Neutrophil (primary cell): ENCODE measurements around the gene CHMP2A.

Experiments
- H3K27ac ChIP-seq: fragments of 200-600 bp; sonication (generic); 2 replicates; pipeline ENCODE4 v1.5.1; 2016; ENCODE audit warnings: mild to moderate bottlenecking, moderate library complexity
- H3K27me3 ChIP-seq: fragments of 200-600 bp; sonication (generic); 2 replicates; pipeline ENCODE4 v1.6.0; 2016; ENCODE audit warnings: mild to moderate bottlenecking
- H3K36me3 ChIP-seq: fragments of 200-600 bp; sonication (generic); 2 replicates; pipeline ENCODE4 v1.5.1; 2017
- H3K4me1 ChIP-seq, 2 experiments: fragments of 200-600 bp in 1 of 2; sonication (generic) in 1 of 2; 1 replicate in 1 of 2; 2 replicates in 1 of 2; pipeline versions ENCODE4 v1.5.1 to v1.6.1; 2013 to 2016; ENCODE audit warnings: low read depth in 1 of 2, low read length in 1 of 2, mild to moderate bottlenecking in 1 of 2, moderate library complexity in 1 of 2; ENCODE audit not compliant: control insufficient read depth in 1 of 2, insufficient read depth in 1 of 2
- H3K4me3 ChIP-seq, 2 experiments: fragments of 200-600 bp in 1 of 2; sonication (generic) in 1 of 2; 1 replicate in 1 of 2; 2 replicates in 1 of 2; pipeline ENCODE4 v1.5.1; 2013 to 2016; ENCODE audit warnings: low read depth in 1 of 2, low read length in 1 of 2, mild to moderate bottlenecking in 1 of 2, moderate library complexity in 1 of 2
- H3K9me3 ChIP-seq: fragments of 200-600 bp; sonication (generic); 2 replicates; pipeline ENCODE4 v1.5.1; 2016
- TF ChIP-seq, protein P1 (sequence below): fragments of 200-600 bp; sonication (generic); IDR thresholded peaks from 2 replicates; pipeline ENCODE4 v1.5.1; 2016; ENCODE audit warnings: antibody characterized with exemption

CHMP2A gene

DNA sequence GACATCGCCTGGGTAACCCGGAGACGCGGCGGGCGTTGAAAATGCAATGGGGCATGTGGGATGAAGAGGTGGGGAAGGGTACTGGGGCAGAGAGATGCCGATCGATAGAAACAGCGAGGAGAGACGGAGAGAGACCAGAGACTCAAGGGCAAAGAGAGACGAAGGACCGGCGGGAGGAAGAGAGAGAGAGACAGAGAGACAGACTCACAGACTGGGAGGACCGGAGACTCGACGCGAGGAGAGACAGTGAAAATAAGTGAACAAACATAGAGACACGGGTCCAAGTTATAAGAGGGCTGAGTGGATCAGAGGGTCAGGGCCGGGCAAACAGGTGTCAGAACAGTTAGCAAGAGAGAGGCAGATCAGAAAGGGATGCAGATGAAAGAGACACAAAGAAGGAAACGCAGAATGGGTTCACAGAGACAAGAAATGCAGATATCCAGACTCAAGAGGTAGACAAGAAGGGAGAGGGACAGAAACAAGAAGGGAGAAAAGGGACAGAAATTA, 18.8 kb upstream of the CHMP2A start:
- peak overlapping the region; percentile 80 to 90 for H3K4me3 ChIP-seq
- peaks cover 13% of the 10 kb centered on the region for H3K36me3 ChIP-seq
- TF ChIP-seq, protein P1, sequence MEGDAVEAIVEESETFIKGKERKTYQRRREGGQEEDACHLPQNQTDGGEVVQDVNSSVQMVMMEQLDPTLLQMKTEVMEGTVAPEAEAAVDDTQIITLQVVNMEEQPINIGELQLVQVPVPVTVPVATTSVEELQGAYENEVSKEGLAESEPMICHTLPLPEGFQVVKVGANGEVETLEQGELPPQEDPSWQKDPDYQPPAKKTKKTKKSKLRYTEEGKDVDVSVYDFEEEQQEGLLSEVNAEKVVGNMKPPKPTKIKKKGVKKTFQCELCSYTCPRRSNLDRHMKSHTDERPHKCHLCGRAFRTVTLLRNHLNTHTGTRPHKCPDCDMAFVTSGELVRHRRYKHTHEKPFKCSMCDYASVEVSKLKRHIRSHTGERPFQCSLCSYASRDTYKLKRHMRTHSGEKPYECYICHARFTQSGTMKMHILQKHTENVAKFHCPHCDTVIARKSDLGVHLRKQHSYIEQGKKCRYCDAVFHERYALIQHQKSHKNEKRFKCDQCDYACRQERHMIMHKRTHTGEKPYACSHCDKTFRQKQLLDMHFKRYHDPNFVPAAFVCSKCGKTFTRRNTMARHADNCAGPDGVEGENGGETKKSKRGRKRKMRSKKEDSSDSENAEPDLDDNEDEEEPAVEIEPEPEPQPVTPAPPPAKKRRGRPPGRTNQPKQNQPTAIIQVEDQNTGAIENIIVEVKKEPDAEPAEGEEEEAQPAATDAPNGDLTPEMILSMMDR, result no peak
- H3K9me3 ChIP-seq, result no peaks in the 10 kb centered on the region
- peak overlapping the region; percentile 98 for H3K27ac ChIP-seq
- no peaks in the 10 kb centered on the region for H3K27me3 ChIP-seq
- peaks cover 45 to 46% of the 10 kb centered on the region in 2 experiments for H3K4me1 ChIP-seq

DNA sequence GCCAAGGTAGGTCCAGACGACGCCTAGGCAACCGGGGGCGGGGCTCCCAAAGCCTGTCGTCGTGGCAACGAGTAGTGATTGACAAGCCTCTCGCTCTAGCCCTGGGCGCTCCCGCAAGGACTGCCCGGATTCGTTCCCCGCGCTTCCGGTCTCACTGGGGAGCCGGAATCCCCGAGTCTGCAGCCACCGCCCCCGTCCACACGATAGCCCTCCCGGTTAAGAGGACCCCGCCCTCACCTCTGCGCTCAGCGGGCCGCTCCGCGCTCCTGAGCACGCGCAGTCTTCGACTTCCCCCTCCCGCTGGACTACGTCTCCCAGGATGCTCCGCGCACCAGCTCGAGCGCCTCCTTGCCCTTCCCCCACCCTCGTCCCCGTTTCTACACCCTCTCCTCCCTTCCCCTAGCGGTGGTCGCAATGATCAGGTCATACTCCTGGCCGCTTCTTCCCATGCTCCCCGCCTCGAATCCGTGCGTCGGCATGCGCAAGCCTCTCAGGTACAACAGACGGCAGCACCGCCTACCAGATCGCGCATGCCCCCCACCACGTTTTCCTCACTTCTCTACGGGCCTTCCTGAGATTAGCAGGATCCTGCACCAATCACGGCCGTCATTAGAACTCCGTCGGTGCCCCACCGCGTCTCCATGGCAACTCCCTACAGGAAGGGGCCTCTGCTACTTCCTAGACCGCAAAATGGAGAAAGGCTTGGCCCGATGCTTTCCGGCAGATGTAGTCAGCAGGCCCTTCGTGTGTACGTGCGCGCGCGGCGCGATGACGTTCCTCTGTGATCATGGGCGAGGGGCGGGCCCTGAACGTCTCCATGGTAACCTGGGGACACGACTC, 18.1 kb upstream of the CHMP2A start, which contains the start of gene MZF1:
Gene MZF1 (minus strand): TSS at position 518 of the 840 bp plus-strand sequence. CDS start 1,946 bp downstream, outside the sequence.
- H3K9me3 ChIP-seq, result no peaks in the 10 kb centered on the region
- peak within 1 kb of the TSS; percentile 98 for H3K27ac ChIP-seq
- TF ChIP-seq, protein P1, result peak; percentile 53
- peaks cover 14% of the 10 kb centered on the region for H3K36me3 ChIP-seq
- peaks cover 45 to 46% of the 10 kb centered on the region in 2 experiments for H3K4me1 ChIP-seq
- peak within 1 kb of the TSS; percentile 80 to 90 for H3K4me3 ChIP-seq
- H3K27me3 ChIP-seq, result no peaks in the 10 kb centered on the region

DNA sequence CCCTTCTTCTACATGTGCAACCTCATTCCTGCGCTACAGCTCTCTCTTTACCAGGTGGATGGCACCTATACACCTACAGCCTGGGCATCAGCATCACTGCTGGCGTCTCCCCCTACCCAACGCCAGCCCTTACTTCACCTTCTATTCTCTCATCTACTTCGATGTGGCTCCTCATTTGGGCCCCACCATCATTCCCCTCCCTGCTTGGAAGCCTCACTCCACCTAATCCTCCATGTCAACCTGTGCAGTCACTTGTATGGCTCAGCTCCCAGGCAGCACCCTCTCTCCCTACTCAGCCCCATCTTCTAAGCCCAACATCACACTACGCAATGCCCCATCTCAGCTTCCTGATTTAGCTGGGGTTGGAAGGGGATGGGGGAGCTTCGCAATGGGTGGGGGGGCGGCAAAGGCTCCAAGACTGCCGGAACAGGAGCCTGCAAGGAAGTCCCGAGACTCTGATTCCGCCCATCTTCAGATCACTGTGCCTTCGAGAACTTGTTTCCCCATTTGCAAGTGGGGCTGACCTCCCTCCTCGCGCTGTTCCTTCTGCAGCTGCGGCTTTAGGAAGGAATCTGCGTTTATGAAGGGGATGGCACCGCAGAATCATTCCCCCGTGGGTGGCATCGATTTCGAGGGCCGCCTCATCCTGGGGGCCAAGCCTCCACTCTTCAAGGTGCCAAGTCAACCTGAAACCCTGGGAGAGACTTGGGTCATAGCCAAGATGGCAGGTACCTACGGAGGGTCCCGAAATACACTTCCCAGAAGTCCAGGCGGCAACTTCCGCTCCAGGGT, 17.3 kb upstream of the CHMP2A start:
- Histone ChIP-seq H3K9me3 (no peaks in the 10 kb centered on the region), H3K36me3 (peaks cover 17% of the 10 kb centered on the region), H3K27me3 (no peaks in the 10 kb centered on the region), H3K4me1 (peaks cover 45 to 46% of the 10 kb centered on the region in 2 experiments), H3K27ac (peak overlapping the region; percentile 98), H3K4me3 (peak overlapping the region; percentile 80 to 90)
- TF ChIP-seq, protein P1, result no peak

DNA sequence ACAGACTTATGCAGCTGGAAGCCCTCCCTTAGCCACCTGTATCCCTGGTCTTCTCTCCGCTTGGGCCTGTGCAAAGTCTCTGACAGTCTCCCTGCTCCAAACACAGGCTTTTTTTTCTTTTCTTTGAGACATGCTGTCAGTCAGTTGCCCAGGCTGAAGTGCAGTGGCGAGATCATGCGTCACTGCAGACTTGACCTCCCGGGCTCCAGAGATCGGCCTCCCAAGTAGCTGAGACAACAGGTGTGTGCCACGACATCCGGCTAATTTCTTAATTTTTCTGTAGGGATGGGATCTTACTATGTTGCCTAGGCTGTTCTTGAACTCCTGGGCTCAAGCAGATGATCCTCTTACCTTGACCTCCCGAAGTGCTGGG, 16.7 kb upstream of the CHMP2A start:
- Histone ChIP-seq H3K36me3 (peaks cover 23% of the 10 kb centered on the region), H3K9me3 (no peaks in the 10 kb centered on the region), H3K4me1 (peaks cover 45 to 46% of the 10 kb centered on the region in 2 experiments), H3K4me3 (peak overlapping the region in 1 of 2 experiments; percentile 80), H3K27me3 (no peaks in the 10 kb centered on the region), H3K27ac (peak overlapping the region; percentile 98)
- TF ChIP-seq, protein P1, result no peak

DNA sequence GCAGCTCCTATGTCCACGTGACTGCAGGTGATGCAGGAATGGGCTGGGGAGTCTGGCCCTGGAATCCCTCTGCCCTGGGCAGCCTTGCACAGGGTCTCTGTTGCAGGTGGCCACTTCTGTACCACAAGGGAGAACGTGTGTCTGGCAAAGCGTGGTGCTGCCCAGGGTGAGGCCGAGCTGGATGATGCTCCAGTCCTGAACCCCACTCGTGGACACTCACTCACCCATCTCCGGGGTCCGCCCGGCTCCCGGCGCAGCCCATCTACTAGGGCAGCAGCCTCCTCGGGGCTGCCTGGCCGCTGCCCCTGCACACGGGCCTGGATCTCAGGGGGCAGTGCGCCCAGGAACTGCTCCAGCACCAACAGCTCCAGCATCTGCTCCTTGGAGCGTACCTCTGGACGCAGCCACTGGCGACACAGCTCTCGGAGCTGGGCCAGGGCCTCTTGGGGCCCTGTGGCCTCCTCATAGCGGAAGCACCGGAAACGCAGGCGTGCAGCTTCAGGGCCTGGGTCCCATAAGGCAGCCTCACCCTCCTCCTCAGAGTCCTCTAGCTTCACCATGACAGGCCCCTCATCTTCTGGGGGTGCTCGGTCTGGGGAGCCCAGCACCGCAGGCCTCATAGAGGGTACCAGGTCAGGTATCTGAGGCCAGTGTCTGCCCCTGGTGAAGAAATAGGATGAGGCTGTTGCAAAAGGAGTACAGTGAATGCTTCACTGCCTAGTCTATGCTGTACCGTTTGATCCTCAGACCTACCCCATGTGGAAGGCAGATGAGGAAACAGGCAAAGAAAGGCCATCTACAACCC, 16.1 kb upstream of the CHMP2A start:
- no peaks in the 10 kb centered on the region for H3K9me3 ChIP-seq
- peak overlapping the region; percentile 98 for H3K27ac ChIP-seq
- H3K36me3 ChIP-seq, result peaks cover 28% of the 10 kb centered on the region
- no peak overlapping the region for H3K4me3 ChIP-seq
- peaks cover 43 to 44% of the 10 kb centered on the region in 2 experiments for H3K4me1 ChIP-seq
- no peaks in the 10 kb centered on the region for H3K27me3 ChIP-seq
- TF ChIP-seq, protein P1, result no peak
